GM12875 (cell line): Measurements from ENCODE around the gene PRRC2C.
"Not testable (repeated sequence)": the region's sequence is repeated elsewhere in the genome, so short reads cannot be mapped to it uniquely, and the experiment has no call there.

Experiments used
- H3K4me3 ChIP-seq: one replicate; pipeline ENCODE4 v1.5.1; 2011; ENCODE audit warnings: low read depth, low read length, control low read depth
- TF ChIP-seq, protein P1 (sequence below): IDR thresholded peaks from 2 replicates; pipeline ENCODE4 v1.5.1; 2011; ENCODE audit warnings: low read depth, mild to moderate bottlenecking, control low read depth, inconsistent platforms, low read length, moderate library complexity, borderline replicate concordance; ENCODE audit not compliant: insufficient read depth

Gene PRRC2C

DNA sequence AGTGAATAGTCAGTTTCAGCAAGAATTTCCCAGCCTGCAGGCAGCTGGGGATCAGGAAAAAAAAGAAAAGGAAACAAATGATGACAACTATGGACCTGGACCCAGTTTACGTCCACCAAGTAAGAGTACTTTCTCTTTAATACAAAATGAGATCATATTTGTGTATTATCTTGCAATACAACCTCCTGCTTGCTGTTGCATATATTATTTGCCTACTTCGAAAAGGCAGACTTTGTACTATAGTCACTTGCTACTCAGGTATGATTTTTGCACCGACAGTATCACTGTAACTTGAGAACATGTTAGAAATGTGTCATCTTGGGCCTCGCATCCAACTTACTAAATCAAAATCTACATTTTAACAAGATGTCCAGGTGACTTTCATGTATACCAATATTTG is 30.4 kb downstream of the PRRC2C start:
- H3K4me3 ChIP-seq, result no peak overlapping the region
- TF ChIP-seq, protein P1, sequence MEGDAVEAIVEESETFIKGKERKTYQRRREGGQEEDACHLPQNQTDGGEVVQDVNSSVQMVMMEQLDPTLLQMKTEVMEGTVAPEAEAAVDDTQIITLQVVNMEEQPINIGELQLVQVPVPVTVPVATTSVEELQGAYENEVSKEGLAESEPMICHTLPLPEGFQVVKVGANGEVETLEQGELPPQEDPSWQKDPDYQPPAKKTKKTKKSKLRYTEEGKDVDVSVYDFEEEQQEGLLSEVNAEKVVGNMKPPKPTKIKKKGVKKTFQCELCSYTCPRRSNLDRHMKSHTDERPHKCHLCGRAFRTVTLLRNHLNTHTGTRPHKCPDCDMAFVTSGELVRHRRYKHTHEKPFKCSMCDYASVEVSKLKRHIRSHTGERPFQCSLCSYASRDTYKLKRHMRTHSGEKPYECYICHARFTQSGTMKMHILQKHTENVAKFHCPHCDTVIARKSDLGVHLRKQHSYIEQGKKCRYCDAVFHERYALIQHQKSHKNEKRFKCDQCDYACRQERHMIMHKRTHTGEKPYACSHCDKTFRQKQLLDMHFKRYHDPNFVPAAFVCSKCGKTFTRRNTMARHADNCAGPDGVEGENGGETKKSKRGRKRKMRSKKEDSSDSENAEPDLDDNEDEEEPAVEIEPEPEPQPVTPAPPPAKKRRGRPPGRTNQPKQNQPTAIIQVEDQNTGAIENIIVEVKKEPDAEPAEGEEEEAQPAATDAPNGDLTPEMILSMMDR, result no peak

DNA sequence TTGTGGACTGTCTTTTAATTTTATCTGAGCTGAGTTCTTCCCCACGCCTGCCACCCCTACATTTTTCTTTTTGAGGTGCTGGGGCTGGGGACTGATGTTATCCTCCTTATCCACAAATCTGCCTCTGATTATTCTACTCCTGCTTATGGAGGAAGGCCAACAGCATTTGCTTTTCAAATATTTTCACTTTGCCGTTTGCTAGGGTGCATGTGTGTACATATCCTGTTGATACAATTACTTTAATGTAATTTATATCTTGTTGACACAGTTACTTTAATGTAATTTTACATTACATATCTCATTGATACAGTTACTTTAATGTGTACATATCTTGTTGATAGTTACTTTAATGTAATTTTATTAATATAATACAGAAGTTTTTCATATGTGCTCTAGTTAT is 36.2 kb downstream of the PRRC2C start:
- TF ChIP-seq, protein P1, result no peak
- H3K4me3 ChIP-seq, result no peak overlapping the region

DNA sequence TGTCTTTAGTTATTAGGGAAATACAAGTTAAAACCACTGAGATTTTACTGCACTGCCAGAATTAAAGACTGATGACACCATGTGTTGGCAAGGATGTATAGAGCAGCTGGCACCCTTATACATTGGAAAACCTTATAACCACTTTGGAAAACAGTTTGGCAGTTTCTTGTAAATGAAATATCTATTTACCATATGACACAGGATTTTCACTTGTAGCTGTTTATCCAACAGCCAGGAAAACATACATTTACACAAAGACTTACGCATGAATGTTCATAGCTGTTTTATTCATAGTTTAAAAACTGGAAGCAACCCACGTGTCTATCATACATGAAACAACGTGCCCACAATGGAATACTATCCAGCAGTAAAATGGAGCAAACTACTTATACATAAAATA is 45.3 kb downstream of the PRRC2C start:
- TF ChIP-seq, protein P1, result no peak
- H3K4me3 ChIP-seq, result no peak overlapping the region

DNA sequence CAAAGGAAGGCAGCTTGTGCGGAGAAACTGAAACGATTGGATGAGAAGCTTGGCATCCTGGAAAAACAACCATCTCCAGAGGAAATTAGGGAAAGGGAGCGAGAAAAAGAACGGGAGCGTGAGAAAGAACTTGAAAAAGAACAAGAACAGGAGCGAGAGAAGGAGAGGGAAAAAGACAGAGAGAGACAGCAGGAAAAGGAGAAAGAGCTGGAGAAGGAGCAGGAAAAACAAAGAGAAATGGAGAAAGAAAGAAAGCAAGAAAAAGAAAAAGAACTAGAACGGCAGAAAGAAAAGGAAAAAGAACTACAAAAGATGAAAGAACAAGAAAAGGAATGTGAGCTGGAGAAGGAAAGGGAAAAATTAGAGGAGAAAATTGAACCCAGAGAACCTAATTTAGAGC is 47.2 kb downstream of the PRRC2C start:
- H3K4me3 ChIP-seq, result no peak overlapping the region
- TF ChIP-seq, protein P1, result no peak

DNA sequence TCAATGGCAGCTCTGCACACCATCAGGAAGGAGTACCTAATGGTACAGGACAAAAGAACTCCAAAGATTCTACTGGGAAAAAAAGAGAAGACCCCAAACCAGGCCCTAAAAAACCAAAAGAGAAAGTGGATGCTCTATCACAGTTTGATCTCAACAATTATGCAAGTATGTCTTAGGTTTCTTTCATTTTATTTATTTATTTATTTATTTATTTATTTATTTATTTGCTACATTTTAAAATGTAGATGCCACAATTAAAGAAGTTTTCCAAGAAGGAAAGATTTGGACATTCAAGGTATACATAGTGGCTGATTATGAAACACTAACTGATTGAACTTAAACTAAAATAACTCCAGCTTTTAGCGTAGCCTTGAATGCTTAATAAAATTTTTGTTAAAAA is 60.2 kb downstream of the PRRC2C start:
- H3K4me3 ChIP-seq, result no peak overlapping the region
- TF ChIP-seq, protein P1, result no peak

DNA sequence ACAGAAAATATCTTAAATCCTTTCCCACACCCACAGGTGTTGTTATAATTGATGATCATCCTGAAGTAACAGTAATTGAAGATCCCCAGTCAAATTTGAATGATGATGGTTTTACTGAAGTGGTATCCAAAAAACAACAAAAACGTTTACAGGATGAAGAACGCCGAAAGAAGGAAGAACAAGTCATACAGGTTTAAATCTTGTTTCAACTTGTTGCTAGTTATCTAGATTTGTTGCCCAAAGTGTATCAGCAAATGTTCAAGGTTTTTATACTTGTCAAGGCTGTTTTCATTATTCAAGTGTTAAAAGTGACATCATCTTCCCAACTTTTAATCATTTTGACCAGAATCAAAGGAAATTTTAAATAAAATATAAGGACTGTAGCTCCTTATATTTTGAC is 64.7 kb downstream of the PRRC2C start:
- TF ChIP-seq, protein P1, result no peak
- no peak overlapping the region for H3K4me3 ChIP-seq

DNA sequence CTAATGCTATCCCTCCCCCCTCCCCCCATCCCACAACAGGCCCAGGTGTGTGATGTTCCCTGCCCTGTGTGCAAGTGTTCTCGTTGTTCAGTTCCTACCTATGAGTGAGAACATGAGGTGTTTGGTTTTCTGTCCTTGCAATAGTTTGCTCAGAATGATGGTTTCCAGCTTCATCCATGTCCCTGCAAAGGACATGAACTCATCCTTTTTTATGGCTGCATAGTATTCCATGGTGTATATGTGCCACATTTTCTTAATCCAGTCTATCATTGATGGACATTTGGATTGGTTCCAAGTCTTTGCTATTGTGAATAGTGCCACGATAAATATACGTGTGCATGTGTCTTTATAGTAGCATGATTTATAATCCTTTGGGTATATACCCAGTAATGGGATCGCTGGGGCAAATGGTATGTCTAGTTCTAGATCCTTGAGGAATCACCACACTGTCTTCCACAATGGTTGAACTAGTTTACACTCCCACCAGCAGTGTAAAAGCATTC is 65.3 kb downstream of the PRRC2C start:
- not testable (repeated sequence) for H3K4me3 ChIP-seq

DNA sequence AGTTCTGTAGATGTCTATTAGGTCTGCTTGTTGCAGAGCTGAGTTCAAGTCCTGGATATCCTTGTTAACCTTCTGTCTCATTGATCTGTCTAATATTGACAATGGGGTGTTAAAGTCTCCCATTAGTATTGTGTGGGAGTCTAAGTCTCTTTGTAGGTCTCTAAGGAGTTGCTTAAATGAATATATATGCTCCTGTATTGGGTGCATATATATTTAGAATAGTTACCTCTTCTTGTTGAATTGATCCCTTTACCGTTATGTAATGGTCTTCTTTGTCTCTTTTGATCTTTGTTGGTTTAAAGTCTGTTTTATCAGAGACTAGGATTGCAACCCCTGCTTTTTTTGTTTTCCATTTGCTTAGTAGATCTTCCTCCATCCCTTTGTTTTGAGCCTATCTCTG is 68.6 kb downstream of the PRRC2C start:
- H3K4me3 ChIP-seq, result not testable (repeated sequence)
